Liver (tissue), 9 donors: ENCODE data around the gene DNAJC27. TPM values are rescaled to one million over a fixed set of nuclear protein-coding genes. Genes with fewer than 3 reads are reported as not detected.

Experiments used
- DNase-seq: peaks from one replicate; pipeline ENCODE4 v3.0.0-alpha.2; 2017; ENCODE audit warnings: low spot score
- H3K27ac ChIP-seq, 2 donors: one replicate each; pipeline ENCODE4 v1.7.0; 2013; ENCODE audit warnings: inconsistent platforms in 2 of 2, low read length in 2 of 2, control low read depth in 1 of 2, low read depth in 1 of 2, mild to moderate bottlenecking in 1 of 2
- H3K27me3 ChIP-seq, 4 donors: one replicate each; pipeline versions ENCODE4 v1.6.1 to v1.7.0; 2013; ENCODE audit warnings: low read length in 3 of 4, inconsistent platforms in 1 of 4, mild to moderate bottlenecking in 1 of 4, moderate library complexity in 1 of 4; ENCODE audit not compliant: control insufficient read depth in 4 of 4, insufficient read depth in 4 of 4
- H3K36me3 ChIP-seq, 4 donors: one replicate each; pipeline versions ENCODE4 v1.6.1 to v1.7.0; 2013; ENCODE audit warnings: low read length in 3 of 4, mild to moderate bottlenecking in 3 of 4, low read depth in 1 of 4, moderate library complexity in 1 of 4; ENCODE audit not compliant: control insufficient read depth in 4 of 4, insufficient read depth in 3 of 4
- H3K4me1 ChIP-seq, 4 donors: one replicate each; pipeline versions ENCODE4 v1.6.1 to v1.7.0; 2013; ENCODE audit warnings: low read length in 3 of 4, mild to moderate bottlenecking in 3 of 4, moderate library complexity in 1 of 4; ENCODE audit not compliant: control insufficient read depth in 4 of 4, insufficient read depth in 4 of 4
- H3K4me3 ChIP-seq, 3 donors: one replicate each; pipeline versions ENCODE4 v1.6.1 to v1.7.0; 2013; ENCODE audit warnings: low read length in 3 of 3, control low read depth in 1 of 3, low read depth in 1 of 3, mild to moderate bottlenecking in 1 of 3
- H3K9ac ChIP-seq, 2 donors: one replicate each; pipeline ENCODE4 v1.7.0; 2013; ENCODE audit warnings: low read length in 2 of 2, mild to moderate bottlenecking in 2 of 2, moderate library complexity in 2 of 2, control low read depth in 1 of 2, low read depth in 1 of 2
- H3K9me3 ChIP-seq, 4 donors: one replicate each; pipeline versions ENCODE4 v1.6.1 to v1.7.0; 2013; ENCODE audit warnings: low read length in 3 of 4; ENCODE audit not compliant: control insufficient read depth in 4 of 4
- EGR1 ChIP-seq, 2 donors: IDR thresholded peaks; 2 replicates each; pipeline ENCODE4 v1.6.1; 2016 to 2018; ENCODE audit warnings: antibody characterized with exemption in 2 of 2, low read depth in 2 of 2
- FOXA1 ChIP-seq: IDR thresholded peaks from 2 replicates; pipeline ENCODE4 v1.6.1; 2016; ENCODE audit warnings: antibody characterized with exemption
- GABPA ChIP-seq, 2 donors: IDR thresholded peaks in 1 of 2; conservative IDR thresholded peaks in 1 of 2; 2 replicates each; pipeline ENCODE4 v1.6.1; 2016; ENCODE audit warnings: antibody characterized with exemption in 2 of 2, mild to moderate bottlenecking in 1 of 2, moderate library complexity in 1 of 2
- HNF4A ChIP-seq, 2 donors: conservative IDR thresholded peaks; 2 replicates each; pipeline ENCODE4 v1.6.1; 2016; ENCODE audit warnings: antibody characterized with exemption in 2 of 2, mild to moderate bottlenecking in 2 of 2
- JUND ChIP-seq, 2 donors: IDR thresholded peaks; 2 replicates each; pipeline ENCODE4 v1.6.1; 2016; ENCODE audit warnings: antibody characterized with exemption in 2 of 2
- SP1 ChIP-seq: IDR thresholded peaks from 2 replicates; pipeline ENCODE4 v1.6.1; 2018; ENCODE audit warnings: antibody characterized with exemption, mild to moderate bottlenecking
- YY1 ChIP-seq: IDR thresholded peaks from 2 replicates; pipeline ENCODE4 v1.6.1; 2016; ENCODE audit warnings: antibody characterized with exemption, mild to moderate bottlenecking
- WGBS: extraction: QIAGEN DNeasy Blood & Tissue Kit; methylation state at CpG from one replicate; pipeline ENCODE4 v1.1.7; 2013; 5-methylcytosine and 5-hydroxymethylcytosine counted together
- polyA plus RNA-seq, 2 donors: library from polyadenylated mRNA; stranded (reverse) in 1 of 2; unstranded in 1 of 2; fragments of 200-250 nt in 1 of 2; fragments of >200 nt in 1 of 2; fragmentation: Nextera tagmentation in 1 of 2; extraction: Ambion mirVana in 1 of 2; gene quantifications; one replicate each; pipeline versions ENCODE4 v1.2.1 to v1.2.3, GENCODE V29; 2013 to 2015
- total RNA-seq, 2 donors: library from RNA; depleted of rRNA; stranded (reverse); fragments of >200 nt; gene quantifications; one replicate each; pipeline ENCODE4 v1.2.3, GENCODE V29; 2014
- TF ChIP-seq, protein P1 (sequence below): IDR thresholded peaks from 2 replicates; pipeline ENCODE4 v1.6.1; 2016; ENCODE audit warnings: antibody characterized with exemption
- TF ChIP-seq, protein P2 (sequence below): IDR thresholded peaks from 2 replicates; pipeline ENCODE4 v1.6.1; 2016; ENCODE audit warnings: antibody characterized with exemption, mild to moderate bottlenecking
- TF ChIP-seq, protein P3 (sequence below): IDR thresholded peaks from 2 replicates; pipeline ENCODE4 v1.6.1; 2016; ENCODE audit warnings: antibody characterized with exemption
- TF ChIP-seq, protein P4 (sequence below): IDR thresholded peaks from 2 replicates; pipeline ENCODE4 v1.6.1; 2016; ENCODE audit warnings: antibody characterized with exemption
- donor health status: healthy.
- donor health status: healthy.
- donor health status: healthy.
- donor health status: healthy.
- donor health status: healthy.

Gene DNAJC27
- total and polyA plus RNA-seq, 4 donors = 0.95 to 5.1 (median 3.1) TPM

DNA sequence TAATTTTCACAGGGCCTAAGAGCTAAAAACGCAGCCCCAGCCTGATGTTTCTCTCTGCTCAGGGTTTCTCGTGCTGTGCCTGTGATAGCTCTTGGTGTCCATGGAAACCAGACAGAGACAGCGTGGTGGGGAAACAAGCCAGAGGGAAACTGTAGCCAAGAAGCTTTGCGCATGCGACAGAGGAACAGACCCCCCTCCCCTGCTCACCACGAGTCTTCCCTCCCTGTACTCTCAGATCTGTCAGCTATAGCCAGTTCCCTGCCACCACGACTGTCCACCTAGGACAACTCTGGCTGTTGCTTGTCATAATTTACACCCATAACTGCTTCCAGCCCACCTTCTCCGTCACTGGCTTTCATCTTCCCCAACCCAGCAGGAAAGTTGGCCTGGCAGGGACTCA, 13.2 kb upstream of the DNAJC27 start:
- TF ChIP-seq FOXA1 = no peak
- no peak for TF ChIP-seq HNF4A (conservative IDR thresholded peaks at IDR 0.05)
- H3K9ac ChIP-seq = no peak overlapping the region
- no peaks in the 10 kb centered on the region for H3K9me3 ChIP-seq
- H3K27ac ChIP-seq = no peak overlapping the region
- 63% methylated on average over 8 of the region's 8 CpGs for WGBS
- DNase-seq = no peak
- H3K27me3 ChIP-seq = no peaks in the 10 kb centered on the region
- H3K4me3 ChIP-seq = no peak overlapping the region
- H3K36me3 ChIP-seq = no peaks in the 10 kb centered on the region
- H3K4me1 ChIP-seq = no peaks in the 10 kb centered on the region

DNA sequence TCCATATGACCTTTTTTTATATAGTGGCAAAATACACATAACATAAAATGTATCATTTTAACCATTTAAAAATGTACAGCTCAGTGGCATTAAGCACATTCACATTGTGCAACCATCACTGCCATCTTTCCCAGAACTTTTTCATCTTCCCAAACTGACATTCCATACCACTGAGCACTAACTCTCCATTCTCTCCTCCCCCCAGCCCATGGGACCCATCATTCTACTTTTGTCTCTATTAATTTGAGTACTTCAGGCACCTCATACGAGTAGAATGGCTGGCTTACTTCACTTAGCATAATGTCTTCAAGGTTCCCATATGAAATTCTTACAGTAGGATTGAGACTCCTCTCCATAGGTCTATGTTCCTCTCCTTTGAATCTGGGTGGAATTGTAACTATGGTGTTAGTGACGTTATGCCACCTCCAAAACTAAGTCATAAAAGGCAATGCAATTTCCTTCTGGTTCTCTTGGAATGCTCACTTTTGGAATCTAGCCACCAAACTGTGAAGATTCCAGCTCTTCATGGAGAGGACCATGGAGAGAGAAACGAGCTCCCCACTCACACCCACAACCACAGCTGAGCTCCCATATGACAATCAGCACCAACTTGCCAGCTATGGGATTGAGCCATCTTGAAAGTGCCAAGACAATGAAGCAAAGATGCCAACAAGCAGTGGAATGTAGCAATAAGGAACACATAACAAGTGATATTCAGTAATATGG, 9.8 kb upstream of the DNAJC27 start:
- Histone ChIP-seq H3K9me3 (no peaks in the 10 kb centered on the region), H3K36me3 (no peaks in the 10 kb centered on the region), H3K4me1 (no peaks in the 10 kb centered on the region), H3K9ac (no peak overlapping the region), H3K27ac (no peak overlapping the region), H3K4me3 (no peak overlapping the region), H3K27me3 (no peaks in the 10 kb centered on the region)
- WGBS = 82% methylated on average over 3 of the region's 3 CpGs
- no peak for DNase-seq
- TF ChIP-seq JUND (IDR thresholded peaks at IDR 0.05) (no peak), GABPA (IDR thresholded peaks at IDR 0.05 in 1 of 2, conservative IDR thresholded peaks at IDR 0.05 in 1 of 2) (no peak), EGR1 (IDR thresholded peaks at IDR 0.05; ENCODE audit: low read depth in 2 of 2) (no peak), YY1 (no peak), SP1 (no peak)
- TF ChIP-seq, protein P1, sequence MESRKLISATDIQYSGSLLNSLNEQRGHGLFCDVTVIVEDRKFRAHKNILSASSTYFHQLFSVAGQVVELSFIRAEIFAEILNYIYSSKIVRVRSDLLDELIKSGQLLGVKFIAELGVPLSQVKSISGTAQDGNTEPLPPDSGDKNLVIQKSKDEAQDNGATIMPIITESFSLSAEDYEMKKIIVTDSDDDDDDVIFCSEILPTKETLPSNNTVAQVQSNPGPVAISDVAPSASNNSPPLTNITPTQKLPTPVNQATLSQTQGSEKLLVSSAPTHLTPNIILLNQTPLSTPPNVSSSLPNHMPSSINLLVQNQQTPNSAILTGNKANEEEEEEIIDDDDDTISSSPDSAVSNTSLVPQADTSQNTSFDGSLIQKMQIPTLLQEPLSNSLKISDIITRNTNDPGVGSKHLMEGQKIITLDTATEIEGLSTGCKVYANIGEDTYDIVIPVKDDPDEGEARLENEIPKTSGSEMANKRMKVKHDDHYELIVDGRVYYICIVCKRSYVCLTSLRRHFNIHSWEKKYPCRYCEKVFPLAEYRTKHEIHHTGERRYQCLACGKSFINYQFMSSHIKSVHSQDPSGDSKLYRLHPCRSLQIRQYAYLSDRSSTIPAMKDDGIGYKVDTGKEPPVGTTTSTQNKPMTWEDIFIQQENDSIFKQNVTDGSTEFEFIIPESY = no peak
- TF ChIP-seq, protein P2, sequence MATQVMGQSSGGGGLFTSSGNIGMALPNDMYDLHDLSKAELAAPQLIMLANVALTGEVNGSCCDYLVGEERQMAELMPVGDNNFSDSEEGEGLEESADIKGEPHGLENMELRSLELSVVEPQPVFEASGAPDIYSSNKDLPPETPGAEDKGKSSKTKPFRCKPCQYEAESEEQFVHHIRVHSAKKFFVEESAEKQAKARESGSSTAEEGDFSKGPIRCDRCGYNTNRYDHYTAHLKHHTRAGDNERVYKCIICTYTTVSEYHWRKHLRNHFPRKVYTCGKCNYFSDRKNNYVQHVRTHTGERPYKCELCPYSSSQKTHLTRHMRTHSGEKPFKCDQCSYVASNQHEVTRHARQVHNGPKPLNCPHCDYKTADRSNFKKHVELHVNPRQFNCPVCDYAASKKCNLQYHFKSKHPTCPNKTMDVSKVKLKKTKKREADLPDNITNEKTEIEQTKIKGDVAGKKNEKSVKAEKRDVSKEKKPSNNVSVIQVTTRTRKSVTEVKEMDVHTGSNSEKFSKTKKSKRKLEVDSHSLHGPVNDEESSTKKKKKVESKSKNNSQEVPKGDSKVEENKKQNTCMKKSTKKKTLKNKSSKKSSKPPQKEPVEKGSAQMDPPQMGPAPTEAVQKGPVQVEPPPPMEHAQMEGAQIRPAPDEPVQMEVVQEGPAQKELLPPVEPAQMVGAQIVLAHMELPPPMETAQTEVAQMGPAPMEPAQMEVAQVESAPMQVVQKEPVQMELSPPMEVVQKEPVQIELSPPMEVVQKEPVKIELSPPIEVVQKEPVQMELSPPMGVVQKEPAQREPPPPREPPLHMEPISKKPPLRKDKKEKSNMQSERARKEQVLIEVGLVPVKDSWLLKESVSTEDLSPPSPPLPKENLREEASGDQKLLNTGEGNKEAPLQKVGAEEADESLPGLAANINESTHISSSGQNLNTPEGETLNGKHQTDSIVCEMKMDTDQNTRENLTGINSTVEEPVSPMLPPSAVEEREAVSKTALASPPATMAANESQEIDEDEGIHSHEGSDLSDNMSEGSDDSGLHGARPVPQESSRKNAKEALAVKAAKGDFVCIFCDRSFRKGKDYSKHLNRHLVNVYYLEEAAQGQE = no peak
- TF ChIP-seq, protein P3, sequence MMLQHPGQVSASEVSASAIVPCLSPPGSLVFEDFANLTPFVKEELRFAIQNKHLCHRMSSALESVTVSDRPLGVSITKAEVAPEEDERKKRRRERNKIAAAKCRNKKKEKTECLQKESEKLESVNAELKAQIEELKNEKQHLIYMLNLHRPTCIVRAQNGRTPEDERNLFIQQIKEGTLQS = no peak

DNA sequence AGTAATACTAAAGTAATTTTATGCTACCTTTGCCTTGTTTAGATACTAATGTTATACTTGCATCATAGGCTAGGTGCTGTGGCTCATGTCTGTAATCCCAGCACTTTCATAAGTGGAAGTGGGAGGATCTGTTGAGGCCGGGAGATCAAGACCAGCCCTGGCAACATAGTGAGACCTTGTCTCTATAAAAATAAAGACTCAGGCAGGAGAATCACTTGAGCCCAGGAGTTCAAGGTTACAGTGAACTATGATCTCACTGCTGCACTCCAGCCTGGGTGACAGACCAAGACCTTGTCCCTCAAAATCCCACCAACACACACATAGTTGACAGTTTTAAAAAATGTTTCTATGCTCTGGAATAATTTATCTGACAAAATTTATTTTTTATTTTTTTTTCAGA, 6.9 kb upstream of the DNAJC27 start:
- Histone ChIP-seq H3K27ac (no peak overlapping the region), H3K27me3 (no peaks in the 10 kb centered on the region), H3K36me3 (no peaks in the 10 kb centered on the region), H3K4me1 (no peaks in the 10 kb centered on the region), H3K4me3 (no peak overlapping the region), H3K9me3 (no peaks in the 10 kb centered on the region), H3K9ac (no peak overlapping the region)
- 80% methylated on average over 1 of the region's 1 CpG for WGBS
- no peak for DNase-seq
- TF ChIP-seq GABPA (IDR thresholded peaks at IDR 0.05 in 1 of 2, conservative IDR thresholded peaks at IDR 0.05 in 1 of 2) = no peak
- TF ChIP-seq, protein P4, sequence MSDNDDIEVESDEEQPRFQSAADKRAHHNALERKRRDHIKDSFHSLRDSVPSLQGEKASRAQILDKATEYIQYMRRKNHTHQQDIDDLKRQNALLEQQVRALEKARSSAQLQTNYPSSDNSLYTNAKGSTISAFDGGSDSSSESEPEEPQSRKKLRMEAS = no peak
